ENCODE results near the gene ASPM.
"Not testable (repeated sequence)": the region's sequence is repeated elsewhere in the genome, so short reads cannot be mapped to it uniquely, and the experiment has no call there.

The ASPM gene

GRCh38 chr1:197076585-197076984 lies 69.9 kb downstream of the ASPM start:
- no peak for DNase-seq (ENCODE audit: low read depth in 3 of 3)

DNA sequence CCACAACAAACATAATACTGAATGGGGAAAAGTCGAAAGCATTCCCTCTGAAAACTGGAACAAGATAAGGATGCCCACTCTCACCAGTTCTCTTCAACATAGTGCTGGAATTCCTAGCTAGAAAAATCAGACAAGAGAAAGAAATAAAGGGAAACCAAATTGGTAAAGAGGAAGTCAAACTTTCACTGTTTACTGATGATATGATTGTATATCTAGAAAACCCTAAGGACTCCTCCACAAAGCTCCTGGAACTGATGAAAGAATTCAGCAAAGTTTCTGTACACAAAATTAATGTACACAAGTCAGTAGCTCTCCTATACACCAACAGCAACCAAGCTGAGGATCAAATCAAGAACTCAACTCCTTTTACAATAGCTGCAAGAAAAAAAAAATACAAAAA lies 72.5 kb downstream of the ASPM start:
- DNase-seq (ENCODE audit: low read depth in 3 of 3) = no peak

GRCh38 chr1:197067457-197067818 lies 79.0 kb downstream of the ASPM start:
- DNase-seq (ENCODE audit: low read depth in 3 of 3) = no peak

GRCh38 chr1:197066719-197067456 lies 79.6 kb downstream of the ASPM start, which contains the start of gene F13B:
TSS of gene F13B (minus strand) at chr1:197067260. CDS start at chr1:197067223, 37 bp downstream.
- DNase-seq (ENCODE audit: low read depth in 3 of 3) = no peak

DNA sequence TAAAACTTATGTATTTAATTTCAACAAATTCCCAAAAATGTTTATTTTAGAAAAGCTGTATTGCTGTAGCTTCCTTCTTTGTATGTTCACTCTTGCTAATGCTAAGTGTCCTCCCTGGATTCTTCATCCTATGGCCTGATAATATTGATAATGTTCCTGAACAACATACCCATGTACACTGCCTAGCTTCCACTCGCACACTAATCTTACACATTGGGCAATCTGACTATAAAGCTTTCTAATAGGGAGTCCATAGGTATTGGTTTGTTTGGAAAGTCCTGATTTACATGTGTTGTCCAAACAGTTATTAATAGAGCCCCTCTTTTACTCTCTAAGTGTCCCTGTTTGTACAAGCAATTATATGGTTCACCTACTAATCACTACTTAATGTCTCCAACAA lies 80.2 kb downstream of the ASPM start:
- no peak for DNase-seq (ENCODE audit: low read depth in 3 of 3)

GRCh38 chr1:197065559-197065958 lies 80.9 kb downstream of the ASPM start:
- no peak for DNase-seq (ENCODE audit: low read depth in 3 of 3)

DNA sequence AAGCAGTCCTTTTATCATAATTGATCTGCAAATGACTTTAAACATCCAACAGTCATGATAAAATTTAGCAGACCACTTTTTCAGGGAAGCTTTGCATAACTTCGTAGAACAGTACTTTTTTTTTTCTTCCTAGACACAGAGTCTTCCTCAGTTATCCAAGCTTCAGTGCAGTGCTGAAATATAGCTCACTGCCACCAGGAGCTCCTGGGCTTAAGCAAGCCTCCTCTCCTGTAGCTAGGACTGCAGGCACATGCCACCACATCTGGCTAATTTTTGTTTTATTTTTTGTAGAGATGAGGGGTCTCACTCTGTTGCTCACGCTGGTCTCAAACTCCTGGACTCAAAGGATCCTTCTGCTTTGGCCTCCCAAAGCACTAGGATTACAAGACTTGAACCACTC lies 83.3 kb downstream of the ASPM start:
- DNase-seq (ENCODE audit: low read depth in 3 of 3) = no peak

DNA sequence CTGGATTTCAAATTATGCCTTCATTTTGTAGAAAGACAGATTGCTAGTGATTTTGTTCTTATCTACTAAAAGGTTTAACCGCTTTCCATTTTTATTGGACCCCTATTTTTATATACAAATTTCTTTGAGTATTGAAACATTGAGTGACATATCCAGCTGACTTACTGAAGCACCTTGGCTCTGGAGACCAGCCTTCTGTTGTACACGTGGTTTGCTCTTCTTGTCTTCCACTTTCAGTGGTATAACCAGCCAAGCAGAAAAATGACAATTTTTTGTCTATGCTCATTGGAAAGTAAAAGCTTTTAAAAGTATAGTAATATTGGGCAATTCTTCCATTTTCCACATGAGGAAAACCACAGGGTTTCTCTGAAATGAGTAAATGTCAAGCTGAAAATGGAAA lies 83.8 kb downstream of the ASPM start:
- no peak for DNase-seq (ENCODE audit: low read depth in 3 of 3)

- DNase-seq (ENCODE audit: low read depth in 3 of 3) = no peak
Measured at GRCh38 chr1:197049100-197049499, 97.4 kb downstream of the ASPM start.

- DNase-seq (ENCODE audit: low read depth in 3 of 3) = no peak
Measured at GRCh38 chr1:197042676-197043341, 103.7 kb downstream of the ASPM start.

GRCh38 chr1:197041486-197042353 lies 104.7 kb downstream of the ASPM start:
- no peak for DNase-seq (ENCODE audit: low read depth in 3 of 3)

DNA sequence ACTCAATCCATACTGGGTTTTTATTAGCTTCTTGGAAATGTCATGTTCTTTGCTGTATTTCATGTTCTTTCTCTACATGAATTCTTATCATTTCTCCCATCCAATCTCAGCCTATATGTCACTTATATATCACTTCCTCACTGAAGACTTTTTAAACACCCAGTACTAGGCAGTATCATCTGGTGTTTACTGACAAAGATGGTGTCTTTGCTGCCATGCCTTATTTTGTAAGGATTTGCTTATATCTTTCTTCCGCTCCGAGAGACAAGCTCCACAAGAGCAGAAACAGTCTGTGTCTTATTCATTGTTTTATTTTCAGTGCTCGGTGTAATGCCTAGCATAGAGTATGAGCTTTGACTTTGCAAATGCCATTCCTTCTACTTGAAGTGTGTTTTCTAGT lies 109.6 kb downstream of the ASPM start:
- DNase-seq (ENCODE audit: low read depth in 3 of 3) = no peak

DNA sequence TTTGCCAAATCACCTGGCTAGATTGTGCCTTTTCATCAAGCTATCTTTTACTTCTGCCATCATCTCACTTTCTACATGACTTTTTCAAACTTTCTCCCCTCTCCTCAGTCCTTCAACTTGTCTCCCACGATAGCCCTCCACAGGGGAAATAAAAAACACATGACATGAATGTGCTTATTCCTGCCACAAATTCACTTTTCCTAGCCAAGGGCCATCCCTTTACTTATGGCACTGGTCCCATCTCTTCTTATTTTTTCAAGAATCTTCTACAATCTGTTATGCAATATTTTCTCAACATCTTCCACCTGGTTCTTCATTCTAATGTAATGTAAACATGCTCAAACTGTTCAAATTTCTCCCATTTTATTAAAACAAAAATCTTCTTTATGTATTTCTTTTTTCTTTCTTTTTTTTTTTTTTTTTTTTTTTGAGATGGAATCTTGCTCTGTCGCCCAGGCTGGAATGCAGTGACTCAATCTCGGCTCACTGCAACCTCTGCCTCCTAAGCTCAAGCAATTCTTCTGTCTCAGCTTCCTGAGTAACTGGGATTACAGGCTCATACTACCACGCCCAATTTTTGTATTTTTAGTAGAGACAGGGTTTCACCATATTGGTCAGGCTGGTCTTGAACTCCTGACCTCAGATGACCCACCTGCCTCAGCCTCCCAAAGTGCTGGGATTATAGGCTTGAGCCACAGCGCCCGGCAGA lies 111.7 kb downstream of the ASPM start:
- not testable (repeated sequence) for DNase-seq (ENCODE audit: low read depth in 3 of 3)
